GM19035 (cell line): ENCODE data around the gene EMSY.

Experiments
- ATAC-seq: cut with Tn5 transposase; IDR thresholded peaks from one replicate; pipeline ENCODE4 v1.9.1; 2021; ENCODE audit not compliant: unreplicated experiment

Gene EMSY

GRCh38 chr11:76453248-76453647, 8.4 kb downstream of the EMSY start:
- no peak for ATAC-seq

GRCh38 chr11:76455331-76455730, 10.5 kb downstream of the EMSY start:
- ATAC-seq, result no peak

GRCh38 chr11:76455931-76456330, 11.1 kb downstream of the EMSY start:
- no peak for ATAC-seq

- no peak for ATAC-seq
Observed at GRCh38 chr11:76456571-76456970, 11.8 kb downstream of the EMSY start.

- no peak for ATAC-seq
Observed at GRCh38 chr11:76459299-76459698, 14.5 kb downstream of the EMSY start.

- no peak for ATAC-seq
Observed at GRCh38 chr11:76459846-76460245, 15.0 kb downstream of the EMSY start.

GRCh38 chr11:76462317-76462716, 17.5 kb downstream of the EMSY start:
- ATAC-seq, result no peak

- ATAC-seq, result no peak
Observed at GRCh38 chr11:76465701-76466100, 20.9 kb downstream of the EMSY start.

- ATAC-seq, result no peak
Observed at GRCh38 chr11:76466666-76467065, 21.8 kb downstream of the EMSY start.

GRCh38 chr11:76469141-76469540, 24.3 kb downstream of the EMSY start:
- no peak for ATAC-seq

GRCh38 chr11:76471382-76471781, 26.6 kb downstream of the EMSY start:
- no peak for ATAC-seq

- no peak for ATAC-seq
Observed at GRCh38 chr11:76480241-76480640, 35.4 kb downstream of the EMSY start.

- no peak for ATAC-seq
Observed at GRCh38 chr11:76491644-76492043, 46.8 kb downstream of the EMSY start.

- no peak for ATAC-seq
Observed at GRCh38 chr11:76493040-76493439, 48.2 kb downstream of the EMSY start.

GRCh38 chr11:76493626-76494539, 49.1 kb downstream of the EMSY start:
- no peak for ATAC-seq

- ATAC-seq, result no peak
Observed at GRCh38 chr11:76495019-76495418, 50.2 kb downstream of the EMSY start.

GRCh38 chr11:76496174-76496573, 51.4 kb downstream of the EMSY start:
- ATAC-seq, result no peak

GRCh38 chr11:76501526-76502202, 56.8 kb downstream of the EMSY start:
- ATAC-seq, result no peak

GRCh38 chr11:76506833-76507232, 62.0 kb downstream of the EMSY start:
- no peak for ATAC-seq

- ATAC-seq, result no peak
Observed at GRCh38 chr11:76510060-76511047, 65.5 kb downstream of the EMSY start.
